GM12874 (cell line): ENCODE measurements around the gene WHAMM.

Experiments
- CTCF ChIP-seq: IDR thresholded peaks from 2 replicates; pipeline ENCODE4 v1.5.1; 2011; ENCODE audit warnings: low read depth, mild to moderate bottlenecking, control low read depth, low read length, moderate library complexity; ENCODE audit not compliant: insufficient read depth

WHAMM gene

GRCh38 chr15:82771789-82772607, 37.4 kb upstream of the WHAMM start:
- TF ChIP-seq CTCF, result no peak

- no peak for TF ChIP-seq CTCF
Observed at GRCh38 chr15:82774496-82774895, 34.9 kb upstream of the WHAMM start.

- no peak for TF ChIP-seq CTCF
Observed at GRCh38 chr15:82778755-82779154, 30.7 kb upstream of the WHAMM start.

GRCh38 chr15:82781349-82781748, 28.1 kb upstream of the WHAMM start:
- TF ChIP-seq CTCF, result no peak

GRCh38 chr15:82788496-82788895, 20.9 kb upstream of the WHAMM start:
- TF ChIP-seq CTCF, result no peak

GRCh38 chr15:82789491-82789890, 19.9 kb upstream of the WHAMM start:
- no peak for TF ChIP-seq CTCF

- TF ChIP-seq CTCF, result no peak
Observed at GRCh38 chr15:82790321-82790720, 19.1 kb upstream of the WHAMM start.
